ENCODE results near the gene MRTFB. TPM values are rescaled to one million over a fixed set of nuclear protein-coding genes. Genes with fewer than 3 reads are reported as not detected.

MRTFB gene
- total RNA-seq, 4 donors from 2014 or later, result 17.1 to 77.8 (median 21.9) TPM

DNA sequence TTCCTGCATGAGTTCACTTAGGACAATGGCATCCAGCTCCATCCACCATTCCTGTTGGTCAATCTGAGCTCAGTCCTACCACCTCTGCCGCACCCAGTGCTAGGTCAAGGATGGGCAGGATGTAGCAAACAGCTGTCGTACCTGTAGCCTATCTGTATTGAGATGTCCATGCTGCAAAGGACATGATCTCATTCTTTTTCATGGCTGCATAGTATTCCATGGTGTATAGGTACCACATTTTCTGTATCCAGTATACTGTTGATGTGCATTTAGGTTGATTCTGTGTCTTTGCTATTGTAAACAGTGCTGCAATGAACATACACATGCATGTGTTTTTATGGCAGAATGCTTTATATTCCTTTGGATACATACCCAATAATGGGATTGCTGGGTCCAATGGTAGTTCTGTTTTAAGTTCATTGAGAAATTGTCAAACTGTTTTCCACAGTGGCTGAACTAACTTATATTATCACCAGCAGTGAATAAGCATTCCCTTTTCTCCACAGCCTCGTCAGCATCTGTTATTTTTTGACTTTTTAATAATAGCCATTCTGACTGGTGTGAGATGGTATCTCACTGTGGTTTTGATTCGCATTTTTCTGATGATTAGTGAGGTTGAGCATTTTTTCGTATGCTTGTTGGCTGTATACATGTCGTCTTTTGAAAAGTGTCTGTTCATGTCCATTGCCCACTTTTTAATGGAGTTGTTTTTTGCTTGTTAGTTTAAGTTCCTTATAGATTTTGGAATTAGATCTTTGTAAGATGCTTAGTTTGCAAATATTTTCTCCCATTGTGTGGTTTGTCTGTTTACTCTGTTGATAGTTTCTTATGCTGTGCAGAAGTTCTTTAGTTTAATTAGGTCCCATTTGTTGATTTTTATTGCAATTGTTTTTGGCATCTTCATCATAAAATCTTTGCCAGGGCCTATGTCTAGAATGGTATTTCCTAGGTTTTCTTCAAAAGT, 7.2 kb upstream of the MRTFB start:
- H3K36me3 ChIP-seq, result no peaks in the 10 kb centered on the region
- no peaks in the 10 kb centered on the region for H3K27me3 ChIP-seq
- no peak for DNase-seq
- no peak overlapping the region for H3K4me3 ChIP-seq
- H3K9me3 ChIP-seq, result no peaks in the 10 kb centered on the region
- H3K4me1 ChIP-seq, result no peaks in the 10 kb centered on the region
- WGBS, 2 donors, result 83 to 89% methylated on average over 6 of the region's 6 CpGs
- intact Hi-C loops (cut with DNase I), result no loop called here
- H3K27ac ChIP-seq, result no peak overlapping the region
- no peak for TF ChIP-seq POLR2A (IDR thresholded peaks at IDR 0.05)
- TF ChIP-seq, protein P1, sequence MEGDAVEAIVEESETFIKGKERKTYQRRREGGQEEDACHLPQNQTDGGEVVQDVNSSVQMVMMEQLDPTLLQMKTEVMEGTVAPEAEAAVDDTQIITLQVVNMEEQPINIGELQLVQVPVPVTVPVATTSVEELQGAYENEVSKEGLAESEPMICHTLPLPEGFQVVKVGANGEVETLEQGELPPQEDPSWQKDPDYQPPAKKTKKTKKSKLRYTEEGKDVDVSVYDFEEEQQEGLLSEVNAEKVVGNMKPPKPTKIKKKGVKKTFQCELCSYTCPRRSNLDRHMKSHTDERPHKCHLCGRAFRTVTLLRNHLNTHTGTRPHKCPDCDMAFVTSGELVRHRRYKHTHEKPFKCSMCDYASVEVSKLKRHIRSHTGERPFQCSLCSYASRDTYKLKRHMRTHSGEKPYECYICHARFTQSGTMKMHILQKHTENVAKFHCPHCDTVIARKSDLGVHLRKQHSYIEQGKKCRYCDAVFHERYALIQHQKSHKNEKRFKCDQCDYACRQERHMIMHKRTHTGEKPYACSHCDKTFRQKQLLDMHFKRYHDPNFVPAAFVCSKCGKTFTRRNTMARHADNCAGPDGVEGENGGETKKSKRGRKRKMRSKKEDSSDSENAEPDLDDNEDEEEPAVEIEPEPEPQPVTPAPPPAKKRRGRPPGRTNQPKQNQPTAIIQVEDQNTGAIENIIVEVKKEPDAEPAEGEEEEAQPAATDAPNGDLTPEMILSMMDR (IDR thresholded peaks at IDR 0.05), result no peak

DNA sequence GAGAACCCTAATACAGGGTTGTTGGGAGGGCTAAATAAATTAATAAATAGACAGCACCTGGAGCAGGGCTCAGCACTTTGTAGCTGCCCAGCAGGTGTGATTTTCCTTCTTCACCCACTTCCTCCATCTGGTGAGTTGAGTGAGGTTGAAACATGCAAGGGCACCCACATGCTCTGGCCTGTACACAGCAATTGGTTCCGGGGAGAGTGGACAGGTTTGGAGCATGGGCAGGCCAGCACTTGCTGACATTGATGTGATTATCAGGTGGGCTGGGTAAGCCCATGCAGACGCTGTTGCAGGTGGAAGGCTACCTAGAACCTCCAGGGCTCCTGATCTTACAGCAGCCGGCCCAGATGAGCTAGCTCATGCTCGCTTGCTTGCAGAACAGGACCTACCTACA, 1.3 kb upstream of the MRTFB start:
- no peaks in the 10 kb centered on the region for H3K9me3 ChIP-seq
- H3K27me3 ChIP-seq, result no peaks in the 10 kb centered on the region
- TF ChIP-seq, protein P1 (IDR thresholded peaks at IDR 0.05), result no peak
- TF ChIP-seq POLR2A (IDR thresholded peaks at IDR 0.05), result no peak
- no peaks in the 10 kb centered on the region for H3K36me3 ChIP-seq
- H3K4me1 ChIP-seq, result peaks cover 6 to 43% (median 29%) of the 10 kb centered on the region in 3 donors
- peak overlapping the region in 3 of 4 donors; percentile 91 to 95 (median 92) for H3K27ac ChIP-seq
- intact Hi-C loops (cut with DNase I), result no loop called here
- DNase-seq, result no peak
- H3K4me3 ChIP-seq, result no peak overlapping the region
- WGBS, 2 donors, result 38 to 86% methylated on average over 3 to 4 of the region's 4 CpGs

DNA sequence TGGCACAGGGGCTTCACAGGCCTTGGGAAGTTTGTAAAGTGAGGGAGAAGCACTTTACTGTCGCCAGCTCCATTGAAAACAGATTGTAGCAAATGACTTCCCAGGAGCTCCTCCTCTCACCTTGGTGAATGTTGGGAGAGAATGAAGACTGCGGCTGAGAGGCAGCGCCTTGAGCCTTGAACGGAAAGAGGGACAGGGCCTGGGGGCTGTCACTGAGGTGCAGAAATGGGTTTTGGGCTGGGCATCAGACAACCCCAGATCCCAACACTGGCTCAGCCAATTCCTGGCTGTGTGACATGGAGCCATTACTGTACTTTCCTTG, 603 bp upstream of the MRTFB start:
- 56 to 70% methylated on average over 4 of the region's 4 CpGs for WGBS, 2 donors
- no peaks in the 10 kb centered on the region for H3K27me3 ChIP-seq
- intact Hi-C loops (cut with DNase I), result no loop called here
- no peaks in the 10 kb centered on the region for H3K9me3 ChIP-seq
- peak overlapping the region; percentile 79 to 93 (median 91) for H3K4me3 ChIP-seq
- no peaks in the 10 kb centered on the region for H3K36me3 ChIP-seq
- TF ChIP-seq, protein P1 (IDR thresholded peaks at IDR 0.05), result no peak
- TF ChIP-seq POLR2A (IDR thresholded peaks at IDR 0.05), result no peak
- peak overlapping the region; percentile 91 to 95 (median 92) for H3K27ac ChIP-seq
- no peak for DNase-seq
- peaks cover 6 to 43% (median 29%) of the 10 kb centered on the region in 3 donors for H3K4me1 ChIP-seq

DNA sequence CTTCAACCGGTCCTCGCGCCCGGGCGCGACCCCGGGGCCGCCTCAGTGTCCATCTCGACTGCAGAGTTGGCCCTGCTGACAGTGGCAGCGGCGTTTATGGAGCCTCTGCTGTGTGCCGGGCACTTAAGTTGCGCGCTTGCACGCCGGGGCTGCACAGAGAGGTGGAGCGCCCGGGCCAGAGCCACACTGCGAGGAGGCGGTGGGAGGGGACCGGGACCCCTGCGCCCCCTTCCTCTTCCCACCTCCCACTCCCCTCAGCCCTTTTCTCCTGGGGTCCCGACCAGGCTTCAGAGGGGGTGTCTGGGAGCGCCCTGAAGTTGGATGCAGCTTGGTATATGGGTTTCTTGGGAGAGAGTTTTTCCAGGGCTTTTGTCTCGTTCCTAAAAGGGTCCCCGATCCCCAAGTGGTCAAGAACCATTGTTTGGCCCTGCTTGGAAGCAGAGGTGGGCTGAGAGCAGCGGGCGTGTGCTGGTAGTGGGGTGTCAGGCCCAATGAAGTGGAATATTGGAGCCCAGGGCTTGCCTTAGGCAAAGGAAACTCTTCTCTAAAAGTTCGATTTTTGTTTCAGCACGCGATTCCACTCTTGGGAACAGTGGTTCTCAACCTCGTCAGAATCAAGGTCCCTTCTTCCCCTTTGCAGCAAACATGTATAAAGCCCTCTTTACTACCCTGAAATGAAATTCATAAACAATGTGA, 605 bp downstream of the MRTFB start:
- H3K27me3 ChIP-seq, result no peaks in the 10 kb centered on the region
- WGBS, 2 donors, result 2 to 3% methylated on average over 10 to 12 of the region's 32 CpGs
- H3K36me3 ChIP-seq, result peaks cover 0 to 4% (median 0%) of the 10 kb centered on the region in 3 donors
- TF ChIP-seq POLR2A (IDR thresholded peaks at IDR 0.05), result no peak
- TF ChIP-seq, protein P1 (IDR thresholded peaks at IDR 0.05), result no peak
- H3K4me1 ChIP-seq, result peaks cover 6 to 48% (median 29%) of the 10 kb centered on the region in 3 donors
- peak overlapping the region; percentile 79 to 93 (median 91) for H3K4me3 ChIP-seq
- intact Hi-C loops (cut with DNase I), result no loop called here
- no peaks in the 10 kb centered on the region for H3K9me3 ChIP-seq
- peak overlapping the region; percentile 91 to 95 (median 92) for H3K27ac ChIP-seq
- DNase-seq, result no peak

DNA sequence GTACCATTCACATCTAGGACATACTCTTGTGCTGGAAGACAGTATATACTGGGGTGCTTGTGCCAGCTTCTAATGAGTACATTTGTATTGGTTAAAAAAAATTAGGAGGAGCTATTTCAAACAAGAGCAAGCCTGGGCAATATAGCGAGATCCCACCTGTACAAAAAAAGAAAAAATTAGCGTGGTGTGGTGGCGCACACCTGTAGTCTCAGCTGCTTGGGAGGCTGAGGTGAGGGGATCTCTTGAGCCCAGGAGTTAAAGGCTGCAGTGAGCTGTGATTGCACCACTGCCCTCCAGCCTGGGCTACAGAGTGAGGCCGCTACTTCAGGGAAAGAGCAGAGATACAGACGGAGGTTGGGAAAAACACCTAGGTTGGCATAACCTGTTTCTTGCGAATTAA, 1.2 kb downstream of the MRTFB start:
- DNase-seq, result no peak
- 88 to 92% methylated on average over 6 of the region's 6 CpGs for WGBS, 2 donors
- peak overlapping the region in 3 of 4 donors; percentile 91 to 93 (median 92) for H3K27ac ChIP-seq
- H3K27me3 ChIP-seq, result no peaks in the 10 kb centered on the region
- peaks cover 6 to 53% (median 33%) of the 10 kb centered on the region in 3 donors for H3K4me1 ChIP-seq
- H3K9me3 ChIP-seq, result no peaks in the 10 kb centered on the region
- peak overlapping the region; percentile 79 to 93 (median 91) for H3K4me3 ChIP-seq
- peaks cover 0 to 4% (median 0%) of the 10 kb centered on the region in 3 donors for H3K36me3 ChIP-seq
- intact Hi-C loops (cut with DNase I), result no loop called here
- TF ChIP-seq POLR2A (IDR thresholded peaks at IDR 0.05), result no peak
- TF ChIP-seq, protein P1 (IDR thresholded peaks at IDR 0.05), result no peak
